HepG2 (cell line): ENCODE data around the gene LYRM4. TPM values are rescaled to one million over a fixed set of nuclear protein-coding genes. Genes with fewer than 3 reads are reported as not detected.

Experiments
- CHD4 ChIP-seq: fragments of 200-600 bp; sonication (generic); IDR thresholded peaks from 2 replicates; pipeline ENCODE4 v1.7.0; 2017; ENCODE audit warnings: mild to moderate bottlenecking, low read length, borderline replicate concordance
- HNRNPK ChIP-seq: fragments of 200-400 bp; formaldehyde crosslinking; IDR thresholded peaks from 2 replicates; pipeline ENCODE4 v1.6.1; 2018; ENCODE audit warnings: low read length, low read depth, moderate library complexity, mild to moderate bottlenecking; ENCODE audit not compliant: poor library complexity, severe bottlenecking
- JDP2 ChIP-seq: sonication (generic); formaldehyde crosslinking; IDR thresholded peaks from 2 replicates; pipeline ENCODE4 v1.8.1; 2022; ENCODE audit warnings: missing genetic modification reagents, borderline replicate concordance
- NFE2L1 ChIP-seq: sonication (generic); formaldehyde crosslinking; IDR thresholded peaks from 2 replicates; pipeline ENCODE4 v1.4.0; 2020; ENCODE audit warnings: missing genetic modification reagents, mild to moderate bottlenecking, borderline replicate concordance
- TCF12 ChIP-seq, 2 experiments: fragments of 450-650 bp in 1 of 2; sonication (generic) in 1 of 2; formaldehyde crosslinking in 1 of 2; IDR thresholded peaks; 2 replicates each; pipeline versions ENCODE4 v1.6.1 to v1.8.0; 2017 to 2022; ENCODE audit warnings: antibody characterized with exemption in 1 of 2, mild to moderate bottlenecking in 1 of 2, missing genetic modification reagents in 1 of 2, moderate library complexity in 1 of 2
- TEAD2 ChIP-seq: sonication (generic); formaldehyde crosslinking; IDR thresholded peaks from 2 replicates; pipeline ENCODE4 v1.9.0; 2021; ENCODE audit warnings: missing genetic modification reagents
- ZNF451 ChIP-seq: sonication (generic); formaldehyde crosslinking; IDR thresholded peaks from 2 replicates; pipeline ENCODE4 v1.5.0; 2020; ENCODE audit warnings: mild to moderate bottlenecking, missing genetic modification reagents
- ZNF484 ChIP-seq: sonication (generic); formaldehyde crosslinking; IDR thresholded peaks from 2 replicates; pipeline ENCODE4 v1.5.1; 2020; ENCODE audit warnings: mild to moderate bottlenecking, low read depth, missing genetic modification reagents, borderline replicate concordance
- ZNF562 ChIP-seq: sonication (generic); formaldehyde crosslinking; IDR thresholded peaks from 2 replicates; pipeline ENCODE4 v1.8.0; 2022; ENCODE audit warnings: missing genetic modification reagents, borderline replicate concordance
- ZNF644 ChIP-seq: IDR thresholded peaks from 2 replicates; pipeline ENCODE4 v1.6.1; 2016; ENCODE audit warnings: low read depth
- ZNF775 ChIP-seq: sonication (generic); formaldehyde crosslinking; IDR thresholded peaks from 2 replicates; pipeline ENCODE4 v1.4.0; 2020; ENCODE audit warnings: missing genetic modification reagents, mild to moderate bottlenecking, moderate library complexity, borderline replicate concordance
- ZNF776 ChIP-seq: sonication (generic); formaldehyde crosslinking; IDR thresholded peaks from 2 replicates; pipeline ENCODE4 v1.4.0; 2020; ENCODE audit warnings: mild to moderate bottlenecking, missing genetic modification reagents
- ZNF883 ChIP-seq: sonication (generic); formaldehyde crosslinking; IDR thresholded peaks from 2 replicates; pipeline ENCODE4 v1.5.1; 2020; ENCODE audit warnings: mild to moderate bottlenecking, missing genetic modification reagents; ENCODE audit errors: not compliant biosample characterization
- polyA plus RNA-seq, 8 experiments: library from polyadenylated mRNA; depleted of rRNA in 3 of 8; stranded (reverse) in 7 of 8; unstranded in 1 of 8; fragments of >200 nt; fragmentation: Illumina TruSeq in 4 of 8; extraction: Trizol in 4 of 8; gene quantifications; 2 replicates each; pipeline versions ENCODE4 v1.2.1 to v1.2.3, GENCODE V29; 2011 to 2016; ENCODE audit warnings: low read depth in 4 of 8, missing spikeins in 1 of 8, mixed read lengths in 1 of 8; ENCODE audit not compliant: insufficient read depth in 1 of 8
- total RNA-seq, 5 experiments: library from RNA; depleted of rRNA; stranded (reverse); fragments of >200 nt; fragmentation: Illumina TruSeq; extraction: Trizol; gene quantifications; 2 replicates each; pipeline ENCODE4 v1.2.3, GENCODE V29; 2016; ENCODE audit warnings: low read depth in 1 of 5
- TF ChIP-seq, protein P1 (sequence below): IDR thresholded peaks from 2 replicates; pipeline ENCODE4 v1.6.1; 2016; ENCODE audit warnings: low read depth, control low read depth
- TF ChIP-seq, protein P2 (sequence below): sonication (generic); formaldehyde crosslinking; IDR thresholded peaks from 2 replicates; pipeline ENCODE4 v1.5.0; 2020; ENCODE audit warnings: mild to moderate bottlenecking, missing genetic modification reagents
- TF ChIP-seq, protein P3 (sequence below): sonication (generic); formaldehyde crosslinking; IDR thresholded peaks from 2 replicates; pipeline ENCODE4 v1.5.1; 2020; ENCODE audit warnings: missing genetic modification reagents, mild to moderate bottlenecking, borderline replicate concordance
- TF ChIP-seq, protein P4 (sequence below): sonication (generic); formaldehyde crosslinking; IDR thresholded peaks from 2 replicates; pipeline ENCODE4 v1.5.0; 2020; ENCODE audit warnings: missing genetic modification reagents, mild to moderate bottlenecking, borderline replicate concordance
- TF ChIP-seq, protein P5 (sequence below): sonication (generic); IDR thresholded peaks from 2 replicates; pipeline ENCODE4 v1.6.1; 2016; ENCODE audit warnings: low read depth, borderline replicate concordance
- TF ChIP-seq, protein P6 (sequence below): sonication (generic); formaldehyde crosslinking; IDR thresholded peaks from 2 replicates; pipeline ENCODE4 v1.5.1; 2020; ENCODE audit warnings: mild to moderate bottlenecking, missing genetic modification reagents, moderate library complexity

The LYRM4 gene
- total and polyA plus RNA-seq, 2 of the 13 experiments (the other 11 are each of a cell fraction or from before 2014, with no cell fraction given): 64.6 to 67.5 TPM

DNA sequence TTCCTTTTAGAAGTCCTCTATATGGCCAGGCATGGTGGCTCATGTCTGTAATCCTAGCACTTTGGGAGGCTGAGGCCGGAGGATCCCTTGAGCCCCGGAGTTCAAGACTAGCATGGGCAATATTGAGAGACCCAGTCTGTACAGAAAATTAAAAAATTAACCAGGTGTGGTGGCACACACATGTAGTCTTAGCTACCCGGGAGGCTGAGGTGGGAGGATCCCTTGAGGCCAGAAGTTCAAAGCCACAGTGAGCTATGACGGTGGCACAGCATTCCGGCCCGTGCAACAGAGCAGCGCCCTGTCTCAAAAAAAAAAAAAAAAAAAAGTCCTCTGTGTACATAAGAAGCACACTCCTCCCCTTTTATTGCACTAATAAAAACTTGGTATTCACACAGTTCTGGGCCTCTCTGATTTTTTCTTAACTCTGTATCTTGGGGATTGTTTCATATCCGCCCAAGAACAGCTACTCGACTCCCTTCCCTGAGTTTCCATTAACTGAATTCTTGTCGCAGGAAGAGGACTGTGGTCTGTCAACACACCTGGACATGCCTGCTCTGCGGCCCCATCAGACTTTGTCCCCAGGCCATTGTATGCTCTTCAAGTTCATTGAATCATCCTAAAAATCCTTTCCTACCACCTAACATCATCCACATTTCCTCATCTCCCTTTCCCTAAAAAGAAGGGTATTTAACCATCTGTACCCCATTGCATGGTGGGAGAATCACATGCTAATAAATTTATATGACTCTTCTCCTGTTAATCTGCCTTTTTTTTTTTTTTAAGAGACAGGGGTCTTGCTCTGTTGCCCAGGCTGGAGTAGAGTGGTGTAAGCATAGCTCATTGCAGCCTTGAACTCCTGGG, 201.5 kb downstream of the LYRM4 start (continued):
- TF ChIP-seq, protein P1, sequence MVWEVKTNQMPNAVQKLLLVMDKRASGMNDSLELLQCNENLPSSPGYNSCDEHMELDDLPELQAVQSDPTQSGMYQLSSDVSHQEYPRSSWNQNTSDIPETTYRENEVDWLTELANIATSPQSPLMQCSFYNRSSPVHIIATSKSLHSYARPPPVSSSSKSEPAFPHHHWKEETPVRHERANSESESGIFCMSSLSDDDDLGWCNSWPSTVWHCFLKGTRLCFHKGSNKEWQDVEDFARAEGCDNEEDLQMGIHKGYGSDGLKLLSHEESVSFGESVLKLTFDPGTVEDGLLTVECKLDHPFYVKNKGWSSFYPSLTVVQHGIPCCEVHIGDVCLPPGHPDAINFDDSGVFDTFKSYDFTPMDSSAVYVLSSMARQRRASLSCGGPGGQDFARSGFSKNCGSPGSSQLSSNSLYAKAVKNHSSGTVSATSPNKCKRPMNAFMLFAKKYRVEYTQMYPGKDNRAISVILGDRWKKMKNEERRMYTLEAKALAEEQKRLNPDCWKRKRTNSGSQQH (CRISPR knock-in tag): peak; percentile 74; the same call in 1 of the 2 replicates
- TF ChIP-seq TCF12 (IDR thresholded peaks at IDR 0.05) (no peak), TCF12 (CRISPR knock-in tag; IDR thresholded peaks at IDR 0.05) (peak; percentile 99), ZNF776 (CRISPR knock-in tag) (no peak), ZNF775 (no peak), ZNF562 (CRISPR knock-in tag) (no peak), NFE2L1 (no peak), JDP2 (no peak), TEAD2 (no peak), ZNF883 (CRISPR knock-in tag) (no peak), CHD4 (peak; percentile 88), ZNF484 (CRISPR knock-in tag) (no peak), ZNF644 (CRISPR knock-in tag) (peak; percentile 97), ZNF451 (no peak), HNRNPK (no peak)
- TF ChIP-seq, protein P2, sequence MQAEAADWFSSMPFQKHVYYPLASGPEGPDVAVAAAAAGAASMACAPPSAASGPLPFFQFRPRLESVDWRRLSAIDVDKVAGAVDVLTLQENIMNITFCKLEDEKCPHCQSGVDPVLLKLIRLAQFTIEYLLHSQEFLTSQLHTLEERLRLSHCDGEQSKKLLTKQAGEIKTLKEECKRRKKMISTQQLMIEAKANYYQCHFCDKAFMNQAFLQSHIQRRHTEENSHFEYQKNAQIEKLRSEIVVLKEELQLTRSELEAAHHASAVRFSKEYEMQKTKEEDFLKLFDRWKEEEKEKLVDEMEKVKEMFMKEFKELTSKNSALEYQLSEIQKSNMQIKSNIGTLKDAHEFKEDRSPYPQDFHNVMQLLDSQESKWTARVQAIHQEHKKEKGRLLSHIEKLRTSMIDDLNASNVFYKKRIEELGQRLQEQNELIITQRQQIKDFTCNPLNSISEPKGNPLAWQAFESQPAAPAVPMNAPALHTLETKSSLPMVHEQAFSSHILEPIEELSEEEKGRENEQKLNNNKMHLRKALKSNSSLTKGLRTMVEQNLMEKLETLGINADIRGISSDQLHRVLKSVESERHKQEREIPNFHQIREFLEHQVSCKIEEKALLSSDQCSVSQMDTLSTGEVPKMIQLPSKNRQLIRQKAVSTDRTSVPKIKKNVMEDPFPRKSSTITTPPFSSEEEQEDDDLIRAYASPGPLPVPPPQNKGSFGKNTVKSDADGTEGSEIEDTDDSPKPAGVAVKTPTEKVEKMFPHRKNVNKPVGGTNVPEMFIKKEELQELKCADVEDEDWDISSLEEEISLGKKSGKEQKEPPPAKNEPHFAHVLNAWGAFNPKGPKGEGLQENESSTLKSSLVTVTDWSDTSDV (CRISPR knock-in tag): no peak
- TF ChIP-seq, protein P3, sequence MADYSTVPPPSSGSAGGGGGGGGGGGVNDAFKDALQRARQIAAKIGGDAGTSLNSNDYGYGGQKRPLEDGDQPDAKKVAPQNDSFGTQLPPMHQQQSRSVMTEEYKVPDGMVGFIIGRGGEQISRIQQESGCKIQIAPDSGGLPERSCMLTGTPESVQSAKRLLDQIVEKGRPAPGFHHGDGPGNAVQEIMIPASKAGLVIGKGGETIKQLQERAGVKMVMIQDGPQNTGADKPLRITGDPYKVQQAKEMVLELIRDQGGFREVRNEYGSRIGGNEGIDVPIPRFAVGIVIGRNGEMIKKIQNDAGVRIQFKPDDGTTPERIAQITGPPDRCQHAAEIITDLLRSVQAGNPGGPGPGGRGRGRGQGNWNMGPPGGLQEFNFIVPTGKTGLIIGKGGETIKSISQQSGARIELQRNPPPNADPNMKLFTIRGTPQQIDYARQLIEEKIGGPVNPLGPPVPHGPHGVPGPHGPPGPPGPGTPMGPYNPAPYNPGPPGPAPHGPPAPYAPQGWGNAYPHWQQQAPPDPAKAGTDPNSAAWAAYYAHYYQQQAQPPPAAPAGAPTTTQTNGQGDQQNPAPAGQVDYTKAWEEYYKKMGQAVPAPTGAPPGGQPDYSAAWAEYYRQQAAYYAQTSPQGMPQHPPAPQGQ: peak; percentile 3; the same call in 1 of the 2 replicates
- TF ChIP-seq, protein P4, sequence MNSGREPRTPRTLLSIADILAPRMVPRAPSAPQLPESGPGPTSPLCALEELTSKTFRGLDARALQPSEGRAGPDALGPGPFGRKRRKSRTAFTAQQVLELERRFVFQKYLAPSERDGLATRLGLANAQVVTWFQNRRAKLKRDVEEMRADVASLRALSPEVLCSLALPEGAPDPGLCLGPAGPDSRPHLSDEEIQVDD (CRISPR knock-in tag): no peak
- TF ChIP-seq, protein P5, sequence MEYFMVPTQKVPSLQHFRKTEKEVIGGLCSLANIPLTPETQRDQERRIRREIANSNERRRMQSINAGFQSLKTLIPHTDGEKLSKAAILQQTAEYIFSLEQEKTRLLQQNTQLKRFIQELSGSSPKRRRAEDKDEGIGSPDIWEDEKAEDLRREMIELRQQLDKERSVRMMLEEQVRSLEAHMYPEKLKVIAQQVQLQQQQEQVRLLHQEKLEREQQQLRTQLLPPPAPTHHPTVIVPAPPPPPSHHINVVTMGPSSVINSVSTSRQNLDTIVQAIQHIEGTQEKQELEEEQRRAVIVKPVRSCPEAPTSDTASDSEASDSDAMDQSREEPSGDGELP: peak; percentile 93
- TF ChIP-seq, protein P6, sequence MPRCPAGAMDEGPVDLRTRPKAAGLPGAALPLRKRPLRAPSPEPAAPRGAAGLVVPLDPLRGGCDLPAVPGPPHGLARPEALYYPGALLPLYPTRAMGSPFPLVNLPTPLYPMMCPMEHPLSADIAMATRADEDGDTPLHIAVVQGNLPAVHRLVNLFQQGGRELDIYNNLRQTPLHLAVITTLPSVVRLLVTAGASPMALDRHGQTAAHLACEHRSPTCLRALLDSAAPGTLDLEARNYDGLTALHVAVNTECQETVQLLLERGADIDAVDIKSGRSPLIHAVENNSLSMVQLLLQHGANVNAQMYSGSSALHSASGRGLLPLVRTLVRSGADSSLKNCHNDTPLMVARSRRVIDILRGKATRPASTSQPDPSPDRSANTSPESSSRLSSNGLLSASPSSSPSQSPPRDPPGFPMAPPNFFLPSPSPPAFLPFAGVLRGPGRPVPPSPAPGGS (CRISPR knock-in tag): no peak
